GM21360 (cell line): ENCODE results near the gene RMC1.

ENCODE experiments used
- ATAC-seq: cut with Tn5 transposase; IDR thresholded peaks from one replicate; pipeline ENCODE4 v1.9.1; 2021; ENCODE audit warnings: mild to moderate bottlenecking, moderate library complexity; ENCODE audit not compliant: unreplicated experiment

RMC1 gene

DNA sequence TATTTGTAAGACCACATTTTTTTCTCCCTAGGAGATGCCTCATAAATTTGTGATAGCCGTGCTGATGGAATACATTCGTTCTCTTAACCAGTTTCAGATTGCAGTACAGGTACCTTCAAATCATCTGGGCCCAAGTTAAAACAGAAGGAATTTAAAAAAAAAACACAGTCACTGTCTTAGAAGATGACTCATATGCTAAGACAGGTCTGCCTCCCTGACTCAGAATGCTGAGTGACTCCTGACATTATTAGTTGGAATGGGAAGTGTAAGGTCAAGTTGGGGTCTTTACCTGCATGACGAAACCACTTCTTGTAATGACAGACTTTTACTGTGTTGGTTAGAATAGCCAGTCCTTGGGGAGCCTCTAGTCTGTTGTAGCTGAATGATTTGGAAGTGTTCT, 26.3 kb downstream of the RMC1 start:
- ATAC-seq, result no peak

DNA sequence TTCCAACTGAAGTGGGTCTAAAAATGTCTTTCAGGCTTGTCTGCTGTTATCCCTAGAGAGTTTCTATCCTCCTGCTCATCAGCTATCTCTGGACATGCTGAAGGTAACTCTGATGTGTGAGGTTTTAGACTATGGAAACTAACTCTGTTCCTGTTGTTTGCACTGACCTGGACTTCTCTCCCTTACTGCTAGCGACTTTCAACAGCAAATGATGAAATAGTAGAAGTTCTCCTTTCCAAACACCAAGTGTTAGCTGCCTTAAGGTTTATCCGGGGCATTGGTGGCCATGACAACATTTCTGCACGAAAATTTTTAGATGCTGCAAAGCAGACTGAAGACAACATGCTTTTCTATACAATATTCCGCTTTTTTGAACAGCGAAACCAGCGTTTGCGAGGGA, 26.9 kb downstream of the RMC1 start:
- ATAC-seq, result no peak

DNA sequence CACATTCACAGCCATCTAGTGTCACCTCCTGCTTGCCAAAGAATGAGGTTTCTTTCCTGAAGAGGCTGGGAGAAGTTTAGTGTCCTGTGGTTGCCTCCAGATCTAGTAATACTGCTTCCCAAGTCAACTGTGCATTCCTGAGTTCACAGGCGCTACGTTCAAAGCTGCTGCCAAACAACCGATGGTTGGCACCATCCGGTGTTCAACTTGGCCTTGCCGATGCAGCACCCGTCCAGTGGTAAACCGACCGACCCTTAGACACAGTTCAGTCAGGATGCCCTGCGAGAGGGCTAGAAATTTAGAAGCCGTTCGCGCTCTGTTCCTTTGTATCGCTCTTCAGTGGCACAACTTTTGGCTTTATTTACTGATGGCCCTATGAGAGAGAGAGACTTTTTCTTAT, 28.6 kb downstream of the RMC1 start:
- no peak for ATAC-seq

DNA sequence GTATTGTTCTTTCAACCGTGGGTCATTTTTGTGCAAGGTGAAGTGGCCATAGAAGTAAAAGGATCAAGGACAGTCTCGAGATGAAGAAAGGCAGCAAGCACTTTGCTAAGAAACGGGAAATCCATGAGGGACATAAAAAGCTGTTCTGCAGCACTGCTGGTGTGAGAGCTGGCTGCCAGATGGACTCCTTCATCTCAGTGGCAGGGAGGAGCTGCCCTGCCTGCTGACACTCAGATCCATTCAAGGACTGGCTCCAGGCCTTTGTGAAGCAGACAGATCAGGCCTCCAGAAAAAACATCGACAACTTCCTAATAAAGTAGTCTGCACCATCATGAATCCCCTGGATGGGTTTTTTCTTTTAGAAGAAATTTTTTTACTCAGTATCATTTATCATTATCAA, 29.5 kb downstream of the RMC1 start:
- ATAC-seq, result no peak

DNA sequence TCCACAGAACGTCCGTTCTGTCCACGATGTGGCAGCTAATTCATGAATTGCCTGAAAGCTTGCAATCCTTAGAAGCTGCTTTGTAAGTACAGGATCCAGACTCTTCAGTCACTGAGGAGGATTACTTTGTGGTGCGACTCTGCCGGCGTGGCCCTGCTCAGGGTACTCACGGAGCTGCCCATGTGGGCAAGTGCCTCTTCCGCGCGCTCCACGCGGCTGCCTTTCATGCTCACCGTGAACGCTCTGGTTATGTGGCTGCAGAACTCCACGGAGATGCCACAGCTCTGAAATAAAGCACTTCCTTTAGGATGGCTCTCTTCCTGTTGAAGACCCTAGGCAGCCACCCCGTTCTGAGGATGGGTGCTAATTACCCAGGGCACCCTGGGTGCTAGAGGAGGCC, 31.0 kb downstream of the RMC1 start:
- ATAC-seq, result no peak

DNA sequence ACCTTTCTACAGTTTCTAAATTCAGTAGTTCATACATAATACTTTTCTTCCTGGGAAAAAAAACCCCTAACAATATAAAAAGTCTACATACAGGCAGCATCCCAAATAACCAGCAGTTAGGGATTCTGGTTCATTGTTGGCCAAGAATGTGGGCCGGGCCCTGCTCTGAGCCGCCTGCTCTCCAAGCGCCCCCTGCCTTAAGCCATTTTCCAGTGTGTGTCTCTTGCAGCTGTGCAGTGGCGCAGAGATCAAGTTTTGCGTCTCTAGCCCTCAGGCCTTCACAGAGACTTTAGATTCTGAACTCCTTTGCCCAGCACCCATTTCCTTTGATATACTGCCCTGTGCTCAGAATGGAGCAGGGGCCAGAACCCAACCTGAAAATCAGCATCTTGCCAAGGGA, 32.9 kb downstream of the RMC1 start:
- ATAC-seq, result no peak

DNA sequence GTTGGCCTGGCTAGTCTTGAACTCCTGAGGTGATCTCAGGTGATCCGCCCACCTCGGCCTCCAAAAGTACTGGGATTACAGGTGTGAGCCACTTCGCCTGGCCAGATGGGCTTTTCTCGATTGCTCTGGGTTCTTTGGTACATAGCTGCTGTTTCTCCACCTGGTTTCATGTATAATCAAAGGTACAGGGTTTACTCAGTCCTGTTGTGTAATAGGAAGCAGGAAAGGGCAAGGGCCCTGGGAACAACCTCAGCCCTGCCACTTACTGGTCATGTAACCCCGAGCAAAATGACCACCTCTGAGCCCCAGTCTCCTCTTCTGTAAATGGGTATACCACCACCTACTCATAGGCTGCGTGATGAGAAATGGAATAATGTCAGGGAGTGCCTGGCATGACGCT, 34.0 kb downstream of the RMC1 start:
- ATAC-seq, result no peak

DNA sequence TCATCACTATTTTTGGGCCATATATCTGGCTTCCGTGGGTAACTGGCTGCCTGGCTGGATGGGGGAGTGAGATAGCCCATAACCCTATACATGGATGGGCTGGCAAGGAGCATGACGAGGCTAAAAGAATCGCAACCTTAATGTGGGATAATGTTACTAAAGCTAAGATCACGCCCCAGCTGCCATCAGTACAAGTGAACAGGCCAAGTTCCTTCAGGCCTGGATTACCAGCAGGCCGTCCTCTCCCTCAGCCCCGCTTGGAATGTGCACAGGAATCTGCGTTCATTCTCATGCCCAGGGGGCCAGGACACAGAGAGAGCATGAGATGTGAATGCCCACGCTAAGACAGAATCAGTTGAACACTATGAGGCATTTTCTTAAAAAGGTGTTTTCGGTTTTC, 34.7 kb downstream of the RMC1 start:
- no peak for ATAC-seq

DNA sequence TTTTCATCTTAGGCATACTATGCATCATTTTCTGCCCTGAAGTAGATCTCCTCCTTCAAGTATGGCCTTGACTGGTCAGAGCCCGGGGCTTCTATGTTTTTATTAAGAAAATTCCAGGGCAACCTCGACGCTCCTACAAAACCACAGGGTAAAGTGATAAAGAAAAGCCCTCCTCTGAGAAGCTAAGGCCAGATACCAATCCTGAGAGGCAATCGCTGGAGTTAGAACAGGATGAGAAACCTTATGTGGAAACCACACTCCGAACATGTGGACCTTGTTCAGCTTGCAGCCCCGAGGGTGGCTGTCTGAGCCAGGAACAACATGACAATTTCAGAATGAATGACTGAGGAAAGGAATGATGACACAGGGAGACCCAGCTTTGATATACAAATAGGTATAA, 35.6 kb downstream of the RMC1 start:
- no peak for ATAC-seq

DNA sequence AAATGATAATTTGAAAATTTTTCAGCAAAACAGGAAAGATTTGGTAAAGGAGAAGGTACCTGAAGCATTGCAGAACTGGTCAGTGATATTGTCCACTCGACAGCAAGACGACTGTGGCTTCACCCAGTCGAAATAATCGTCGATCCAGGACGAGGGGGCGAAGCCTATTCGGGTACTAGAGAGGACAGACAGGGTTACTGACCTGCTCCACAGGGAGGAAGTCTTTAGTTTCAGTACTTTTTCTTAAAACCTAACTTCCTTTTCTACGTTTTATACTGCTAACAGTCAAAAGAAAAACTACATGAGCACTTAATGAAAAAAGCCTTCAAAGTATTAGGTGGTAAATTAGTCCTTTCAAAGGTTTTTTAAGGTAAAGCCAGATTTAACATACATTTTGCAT, 36.0 kb downstream of the RMC1 start:
- ATAC-seq, result no peak

DNA sequence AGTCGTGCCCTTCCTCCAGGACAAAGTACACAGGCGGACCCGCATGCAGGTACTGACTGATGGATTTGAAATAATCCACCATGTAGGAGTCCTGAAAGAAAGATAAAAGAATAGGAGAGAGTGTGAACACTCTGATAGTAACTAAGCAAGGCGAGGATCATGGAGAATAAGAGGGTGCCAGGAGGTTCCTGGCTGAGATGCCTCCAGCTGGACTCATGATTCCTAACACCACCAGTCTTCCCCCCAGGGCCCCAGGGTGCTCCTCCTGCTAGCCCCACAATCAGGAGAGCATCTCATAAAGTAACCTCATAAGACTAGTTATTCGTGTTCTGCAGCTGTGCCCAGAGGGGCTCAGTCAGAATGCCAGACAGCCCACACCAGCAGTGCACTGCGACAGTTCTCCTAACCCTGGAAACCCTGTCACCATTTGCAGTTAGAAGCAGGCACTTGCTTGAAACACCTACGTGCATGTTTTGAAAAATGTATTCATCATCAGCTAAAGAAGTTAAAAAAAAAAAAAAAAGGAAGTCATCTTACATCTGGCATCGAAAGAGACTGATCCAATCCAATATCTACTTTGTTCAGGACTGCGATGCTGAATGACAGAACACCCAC, 36.7 kb downstream of the RMC1 start:
- ATAC-seq, result no peak

DNA sequence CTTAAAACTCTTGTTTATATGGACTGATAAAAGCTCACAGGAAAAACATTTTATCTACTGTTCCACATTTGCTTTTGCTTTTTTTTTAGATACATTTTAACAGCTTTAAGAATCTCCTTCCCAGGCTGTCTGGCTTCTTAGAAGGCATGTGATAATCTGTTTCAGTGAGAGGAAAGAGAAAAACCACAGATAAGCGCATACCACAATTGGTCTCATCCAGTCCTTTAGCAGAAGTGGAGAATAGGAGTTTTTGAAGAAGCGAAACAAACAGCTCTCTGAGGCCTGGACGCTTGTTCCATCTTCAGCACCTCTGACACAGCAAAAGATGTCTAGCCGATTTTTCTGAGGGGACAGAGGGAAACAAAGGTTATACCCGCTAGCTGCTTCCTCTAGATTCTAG, 37.6 kb downstream of the RMC1 start:
- ATAC-seq, result peak; percentile 58

DNA sequence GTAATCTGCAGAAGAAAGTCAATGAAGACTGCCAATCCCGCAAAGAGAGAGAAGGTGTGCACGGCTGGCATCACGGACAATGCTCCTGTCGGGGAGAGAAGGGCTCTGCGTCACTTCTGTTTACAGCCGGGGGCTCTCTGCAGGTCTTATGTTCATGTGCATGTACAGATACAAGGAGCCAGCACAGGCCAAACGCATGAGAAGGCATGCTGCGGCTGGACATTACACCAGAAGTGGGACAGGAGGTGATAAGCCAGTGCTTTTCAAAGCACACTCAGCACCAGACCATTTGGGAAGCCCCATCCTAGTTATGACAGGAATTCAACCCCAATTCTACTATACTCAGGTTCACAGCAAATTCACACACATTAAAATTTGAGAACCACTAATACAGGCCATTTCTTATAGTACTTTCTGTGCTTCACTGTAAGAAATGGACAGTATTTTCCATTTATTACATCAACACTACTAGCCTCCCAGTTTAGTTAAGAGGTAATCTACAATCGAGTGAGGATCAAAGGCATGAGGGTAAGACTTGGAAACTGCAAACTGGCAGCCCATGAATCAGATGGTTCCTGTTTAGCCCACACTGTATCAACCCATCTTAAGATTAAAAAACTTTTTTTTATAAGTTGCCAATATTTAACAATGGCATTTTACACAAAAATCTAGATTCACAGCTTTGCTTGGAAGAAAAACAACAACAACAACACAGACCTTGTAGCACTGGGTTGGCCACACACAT, 38.2 kb downstream of the RMC1 start:
- ATAC-seq, result no peak

DNA sequence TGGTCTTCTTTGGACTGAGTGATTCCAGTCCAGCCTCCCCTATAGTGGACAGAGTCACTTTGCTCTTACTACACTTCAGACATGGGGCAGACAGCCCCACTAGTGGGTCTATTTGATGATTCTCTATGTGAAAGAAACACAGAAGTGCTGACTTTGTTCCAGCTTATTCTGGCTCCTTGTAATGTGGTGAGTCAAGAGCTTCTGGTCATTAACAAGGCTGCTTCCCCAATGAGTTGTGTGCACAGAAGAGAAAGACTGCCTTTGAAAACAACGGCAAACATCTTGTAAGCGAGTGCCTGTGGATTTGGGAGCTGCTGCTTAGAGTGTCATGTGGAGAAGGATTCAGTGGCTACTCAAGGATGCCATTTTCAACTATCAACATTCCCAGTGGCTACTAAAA, 39.1 kb downstream of the RMC1 start:
- ATAC-seq, result no peak

DNA sequence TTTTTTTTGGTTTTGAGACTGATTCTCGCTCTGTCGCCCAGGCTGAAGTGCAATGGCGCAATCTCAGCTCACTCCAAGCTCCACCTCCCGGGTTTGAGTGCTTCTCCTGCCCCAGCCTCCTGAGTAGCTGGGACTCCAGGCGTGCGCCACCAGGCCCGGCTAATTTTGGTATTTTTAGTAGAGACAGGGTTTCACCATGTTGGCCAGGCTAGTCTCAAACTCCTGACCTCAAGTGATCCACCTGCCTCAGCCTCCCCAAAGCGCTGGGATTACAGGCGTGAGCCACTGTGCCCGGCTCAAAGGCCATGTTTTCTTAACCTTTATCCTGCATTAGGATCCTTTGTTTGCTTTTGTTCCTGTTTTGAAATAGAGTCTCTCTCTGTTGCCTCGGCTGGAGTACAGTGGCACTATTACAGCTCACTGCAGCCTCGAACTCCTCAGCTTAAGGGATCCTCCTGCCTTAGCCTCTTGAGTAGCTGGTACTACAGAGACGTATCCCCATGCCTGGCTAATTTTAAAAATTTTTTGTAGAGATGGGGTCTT, 42.0 kb downstream of the RMC1 start:
- no peak for ATAC-seq

DNA sequence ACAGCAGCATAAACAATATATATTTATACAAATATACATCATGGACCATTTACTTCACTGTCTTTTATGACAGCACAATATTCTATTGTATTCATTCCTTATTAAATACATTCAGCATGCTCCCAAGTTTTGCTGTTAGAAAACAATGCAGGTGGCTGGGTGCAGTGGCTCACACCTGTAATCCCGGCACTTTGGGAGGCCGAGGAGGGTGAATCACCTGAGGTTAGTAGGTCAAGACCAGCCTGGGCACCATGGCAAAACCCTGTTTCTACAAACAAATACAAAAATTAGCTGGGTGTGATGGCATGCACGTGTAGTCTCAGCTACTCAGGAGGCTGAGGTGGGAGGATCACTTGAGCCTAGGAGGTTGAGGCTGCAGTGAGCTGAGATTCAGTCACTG, 44.0 kb downstream of the RMC1 start:
- no peak for ATAC-seq

DNA sequence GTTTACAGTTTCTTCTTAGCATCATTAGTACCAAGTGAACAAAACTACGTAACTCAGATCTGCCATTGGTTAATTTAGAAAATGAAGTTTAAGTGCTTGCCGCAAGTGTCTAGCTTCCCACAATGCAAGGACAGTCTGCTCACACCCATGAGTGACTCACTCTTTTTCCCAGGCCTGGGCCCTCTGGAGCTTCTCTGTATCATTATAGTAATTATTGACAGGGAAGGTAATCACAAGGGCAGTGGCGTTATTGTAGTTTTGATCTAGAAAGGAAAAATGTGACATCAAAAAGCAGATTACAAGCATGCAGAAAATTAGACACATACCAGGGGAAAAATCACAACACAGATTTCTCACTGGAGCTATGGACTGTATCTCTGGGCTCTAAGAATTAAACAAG, 44.5 kb downstream of the RMC1 start:
- no peak for ATAC-seq

DNA sequence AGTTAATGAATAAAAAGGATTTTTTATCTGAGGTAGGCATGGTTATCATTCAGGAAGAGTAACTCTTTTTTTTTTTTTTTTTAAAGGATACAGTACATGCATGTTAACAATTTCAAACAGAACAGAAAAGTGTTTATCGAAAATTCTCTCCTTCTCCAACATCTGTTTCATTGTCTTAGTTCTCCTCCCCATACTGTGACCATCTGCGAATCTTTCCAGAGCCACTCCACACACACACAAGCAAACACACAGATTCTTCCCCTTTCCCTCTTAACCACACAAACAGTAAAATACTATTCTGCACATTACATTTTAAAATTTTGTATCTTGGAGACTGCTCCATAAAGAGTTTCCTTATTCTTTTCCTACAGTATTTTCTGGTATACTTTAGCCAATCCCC, 45.0 kb downstream of the RMC1 start:
- no peak for ATAC-seq

DNA sequence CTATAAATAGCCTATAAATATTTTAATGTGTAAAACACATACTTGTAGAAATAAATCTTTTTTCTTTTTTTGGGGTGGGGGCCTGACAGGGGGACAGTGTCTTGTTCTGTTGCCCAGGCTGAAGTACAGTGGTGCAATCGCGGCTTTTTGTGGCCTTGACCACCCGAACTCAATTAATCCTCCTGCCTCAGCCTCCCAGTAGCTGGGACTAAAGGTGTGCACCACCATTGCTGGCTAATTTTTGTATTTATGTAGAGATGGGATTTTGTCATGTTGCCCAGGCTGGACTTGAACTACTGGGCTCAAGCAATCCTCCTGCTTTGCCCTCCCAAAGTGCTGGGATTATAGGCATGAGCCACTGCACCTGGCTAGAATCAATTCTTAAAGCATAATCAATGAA, 45.4 kb downstream of the RMC1 start:
- ATAC-seq, result no peak

DNA sequence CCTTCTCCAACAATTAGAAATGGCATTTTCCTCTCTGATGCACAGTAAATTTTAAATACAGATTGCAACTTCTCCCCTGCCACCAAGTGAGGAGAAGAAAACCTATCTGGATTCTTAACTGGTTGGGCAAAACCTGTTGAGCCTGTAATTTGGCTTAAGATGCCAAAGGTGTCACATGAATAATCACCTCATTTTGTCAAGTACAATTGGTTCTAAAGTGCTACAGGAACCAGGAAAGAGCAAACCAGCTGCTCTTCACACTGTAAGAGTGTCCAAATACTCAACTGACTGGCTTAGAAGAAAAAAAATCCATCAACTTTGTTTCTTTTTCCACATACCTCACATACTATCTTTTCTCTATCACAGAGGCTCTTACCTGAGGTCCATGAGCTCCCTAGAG, 47.6 kb downstream of the RMC1 start:
- ATAC-seq, result no peak

DNA sequence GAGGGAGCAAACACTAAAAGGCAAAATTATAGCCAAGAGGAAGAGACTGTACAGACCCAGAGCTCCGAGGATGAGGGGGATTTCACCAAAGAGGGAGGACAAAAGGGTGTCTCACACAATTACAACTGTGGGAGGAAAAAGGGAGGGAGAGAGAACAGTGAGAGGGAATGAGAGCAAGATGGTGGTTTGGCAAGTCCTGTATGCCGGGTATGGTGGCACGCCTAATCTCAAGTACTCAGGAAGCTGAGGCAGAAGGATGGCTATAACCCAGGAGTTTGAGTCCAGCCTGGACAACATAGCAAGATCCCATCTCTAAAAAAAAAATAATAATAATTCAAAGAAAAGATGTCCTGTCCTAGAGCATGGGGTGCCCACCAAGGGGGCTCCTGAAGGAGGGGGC, 48.7 kb downstream of the RMC1 start:
- no peak for ATAC-seq

DNA sequence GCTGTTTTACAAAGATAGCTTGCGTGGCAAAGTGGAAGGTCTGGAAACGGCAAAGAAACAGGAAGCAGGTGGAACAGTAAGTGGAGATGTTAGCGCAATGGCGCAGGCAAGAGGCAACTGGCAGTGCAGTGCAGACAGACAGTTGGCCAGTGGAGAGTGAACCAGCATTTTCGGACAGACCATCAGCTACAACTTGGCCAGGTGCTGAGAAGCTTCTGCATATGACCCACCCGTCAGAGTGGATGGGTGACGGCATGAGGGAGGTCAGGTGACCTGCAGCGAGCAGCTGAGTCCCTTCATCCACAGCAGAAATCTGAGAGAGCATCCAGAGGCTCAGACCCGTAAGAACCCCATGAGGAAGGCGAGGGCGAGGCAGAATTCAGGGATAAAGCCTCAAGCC, 49.2 kb downstream of the RMC1 start:
- ATAC-seq, result no peak

DNA sequence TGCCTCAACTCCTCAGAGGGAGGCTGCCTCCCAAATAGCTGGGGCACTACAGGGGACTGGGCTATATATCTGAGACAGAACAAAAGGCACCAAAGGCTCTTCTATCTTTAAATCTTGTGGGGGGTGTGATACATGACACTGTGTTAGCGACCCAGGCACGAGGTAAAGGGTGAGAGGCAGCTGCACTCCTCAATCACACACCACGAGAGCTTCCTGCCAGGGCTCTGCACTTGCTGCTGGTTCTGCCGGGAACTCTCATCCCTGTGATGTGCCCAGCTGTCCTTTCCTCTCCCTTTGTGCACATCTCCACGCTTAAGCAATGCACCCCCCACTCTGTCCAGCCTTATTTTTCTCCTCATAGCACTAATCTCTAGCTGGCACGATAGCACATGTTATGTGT, 50.6 kb downstream of the RMC1 start:
- no peak for ATAC-seq
